D721Med (cell line): ENCODE measurements around the gene A3GALT2.
"Not testable (repeated sequence)": the region's sequence is repeated elsewhere in the genome, so short reads cannot be mapped to it uniquely, and the experiment has no call there.

Experiments used
- DNase-seq: peaks from one replicate; pipeline ENCODE4 v3.0.0; 2011; ENCODE audit warnings: low spot score; ENCODE audit not compliant: insufficient read length
- FAIRE-seq: peaks from 2 replicates; lab custom pipeline; 2011; peaks lifted over from hg19 to GRCh38; lab: Jason Lieb, UNC
- TF ChIP-seq, protein P1 (sequence below): IDR thresholded peaks from 2 replicates; pipeline ENCODE4 v1.5.1; 2012; ENCODE audit warnings: mild to moderate bottlenecking, control low read depth; ENCODE audit not compliant: insufficient read depth; ENCODE audit errors: missing control alignments

The A3GALT2 gene

DNA sequence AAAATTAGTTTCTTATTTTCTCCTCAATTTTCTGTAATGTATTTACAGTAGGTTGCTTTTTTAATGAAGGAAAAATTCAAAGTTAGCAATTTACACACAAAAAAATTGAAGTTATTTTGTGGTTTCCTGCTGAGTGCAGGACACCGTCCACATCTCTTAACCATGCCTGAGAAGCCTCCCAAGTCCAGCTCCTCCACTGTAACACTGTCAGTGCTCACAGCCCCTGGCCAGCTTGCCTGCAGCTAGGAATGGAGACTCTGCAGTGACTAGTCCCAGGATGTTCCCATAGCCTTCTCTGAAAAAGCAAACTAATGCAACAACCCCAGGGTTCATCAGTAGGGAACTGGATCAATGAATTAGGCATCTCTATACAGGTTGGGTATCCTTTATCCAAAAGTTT lies 3.5 kb downstream of the A3GALT2 start:
- DNase-seq (no peak), FAIRE-seq (no peak)
- TF ChIP-seq, protein P1, sequence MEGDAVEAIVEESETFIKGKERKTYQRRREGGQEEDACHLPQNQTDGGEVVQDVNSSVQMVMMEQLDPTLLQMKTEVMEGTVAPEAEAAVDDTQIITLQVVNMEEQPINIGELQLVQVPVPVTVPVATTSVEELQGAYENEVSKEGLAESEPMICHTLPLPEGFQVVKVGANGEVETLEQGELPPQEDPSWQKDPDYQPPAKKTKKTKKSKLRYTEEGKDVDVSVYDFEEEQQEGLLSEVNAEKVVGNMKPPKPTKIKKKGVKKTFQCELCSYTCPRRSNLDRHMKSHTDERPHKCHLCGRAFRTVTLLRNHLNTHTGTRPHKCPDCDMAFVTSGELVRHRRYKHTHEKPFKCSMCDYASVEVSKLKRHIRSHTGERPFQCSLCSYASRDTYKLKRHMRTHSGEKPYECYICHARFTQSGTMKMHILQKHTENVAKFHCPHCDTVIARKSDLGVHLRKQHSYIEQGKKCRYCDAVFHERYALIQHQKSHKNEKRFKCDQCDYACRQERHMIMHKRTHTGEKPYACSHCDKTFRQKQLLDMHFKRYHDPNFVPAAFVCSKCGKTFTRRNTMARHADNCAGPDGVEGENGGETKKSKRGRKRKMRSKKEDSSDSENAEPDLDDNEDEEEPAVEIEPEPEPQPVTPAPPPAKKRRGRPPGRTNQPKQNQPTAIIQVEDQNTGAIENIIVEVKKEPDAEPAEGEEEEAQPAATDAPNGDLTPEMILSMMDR, result no peak

DNA sequence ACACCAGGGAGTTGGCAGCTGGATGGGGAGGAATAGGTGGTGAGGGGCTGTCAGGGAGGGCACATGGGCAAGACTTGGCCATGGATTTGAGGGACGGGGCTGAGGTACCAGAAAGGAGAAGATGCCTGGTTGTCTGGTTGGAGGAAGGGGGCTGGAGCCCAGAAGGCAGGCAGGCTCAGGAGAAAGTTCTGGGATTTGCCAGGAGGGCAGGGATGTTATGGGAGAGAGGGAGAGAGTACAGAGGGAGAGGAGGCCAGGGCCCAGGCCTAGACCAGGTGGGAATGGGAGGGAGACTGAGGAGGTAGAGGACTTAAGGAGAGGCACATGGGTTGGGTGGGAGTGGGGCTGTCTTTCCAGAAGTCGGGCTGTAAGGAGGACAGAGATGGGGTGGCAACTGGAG lies 4.3 kb downstream of the A3GALT2 start:
- TF ChIP-seq, protein P1, result no peak
- DNase-seq, result no peak
- no peak for FAIRE-seq

GRCh38 chr1:33314416-33314815 lies 6.5 kb downstream of the A3GALT2 start:
- DNase-seq (no peak), FAIRE-seq (no peak)
- TF ChIP-seq, protein P1, result no peak

DNA sequence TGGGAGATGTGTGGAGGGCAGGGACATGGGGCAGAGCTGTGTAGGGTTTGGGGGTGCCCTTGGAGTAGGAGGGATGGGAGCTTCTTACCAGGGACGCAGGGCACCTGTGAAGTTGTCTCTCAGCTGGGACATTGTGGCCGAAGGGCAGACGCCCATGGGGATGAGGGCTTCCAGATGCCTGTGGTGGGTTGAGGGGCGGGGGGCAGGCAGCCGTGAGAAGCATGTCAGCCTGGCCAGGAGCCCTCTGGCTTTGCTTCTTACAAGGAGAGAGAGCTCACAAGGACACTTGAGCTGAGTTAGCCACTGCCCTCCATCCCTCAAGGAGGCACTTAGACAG lies 8.5 kb downstream of the A3GALT2 start:
- no peak for DNase-seq
- no peak for FAIRE-seq
- TF ChIP-seq, protein P1, result no peak

DNA sequence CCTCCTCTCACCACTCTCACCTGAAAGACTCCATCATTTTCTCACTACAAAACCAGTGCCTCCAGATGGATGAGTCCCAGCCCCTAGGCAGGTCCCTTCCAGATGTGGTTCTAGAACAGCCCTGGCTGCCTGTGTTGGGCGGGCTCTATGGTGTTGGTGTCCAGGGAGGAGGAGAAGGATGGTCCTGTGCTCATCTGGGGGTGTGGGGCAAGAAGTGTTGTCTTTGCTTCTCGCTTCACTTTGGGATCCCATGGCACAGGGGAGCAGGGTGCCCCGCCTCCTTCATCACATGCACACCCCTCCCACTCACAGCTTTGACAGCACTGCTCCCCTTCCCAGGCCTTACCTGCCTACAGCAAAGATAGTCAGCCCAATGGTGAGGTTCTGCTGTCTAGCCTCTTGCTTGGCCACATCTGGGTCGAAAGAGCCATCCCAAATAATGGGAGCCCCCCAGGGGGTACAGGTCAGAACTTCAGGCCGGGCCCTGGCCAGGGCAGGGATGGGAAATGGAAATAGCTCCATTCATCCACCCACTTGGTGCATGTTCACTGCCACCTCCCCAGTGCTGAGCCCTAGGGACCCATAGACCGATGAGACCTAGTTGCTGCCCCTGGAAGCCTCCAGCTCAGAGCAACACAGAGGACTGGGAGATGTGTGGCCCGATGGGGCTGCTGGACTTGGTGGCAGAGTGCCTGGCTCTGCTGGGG lies 9.0 kb downstream of the A3GALT2 start:
- DNase-seq (no peak), FAIRE-seq (no peak)
- TF ChIP-seq, protein P1, result no peak

- TF ChIP-seq, protein P1, result no peak
- no peak for DNase-seq
- no peak for FAIRE-seq
Measured at GRCh38 chr1:33310702-33311101, 10.2 kb downstream of the A3GALT2 start.

DNA sequence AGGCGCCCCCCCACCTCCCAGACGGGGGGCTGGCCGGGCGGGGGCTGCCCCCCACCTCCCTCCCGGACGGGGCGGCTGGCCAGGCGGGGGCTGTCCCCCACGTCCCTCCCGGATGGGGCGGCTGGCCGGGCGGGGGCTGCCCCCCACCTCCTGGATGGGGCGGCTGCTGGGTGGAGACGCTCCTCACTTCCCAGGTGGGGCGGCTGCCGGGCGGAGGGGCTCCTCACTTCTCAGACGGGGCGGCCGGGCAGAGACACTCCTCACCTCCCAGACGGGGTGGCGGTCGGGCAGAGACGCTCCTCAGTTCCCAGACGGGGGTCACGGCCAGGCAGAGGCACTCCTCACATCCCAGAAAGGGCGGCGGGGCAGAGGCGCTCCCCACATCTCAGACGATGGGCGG lies 11.5 kb downstream of the A3GALT2 start:
- not testable (repeated sequence) for DNase-seq, FAIRE-seq

GRCh38 chr1:33307494-33307864 lies 13.4 kb downstream of the A3GALT2 start:
- TF ChIP-seq, protein P1, result no peak
- no peak for FAIRE-seq

More at GRCh38 chr1:33307494-33307864, 13.4 kb downstream of the A3GALT2 start:
- DNase-seq, result no peak
